Gastrocnemius medialis (tissue), 4 donors: ENCODE data around the gene PRSS56.

Experiments
- CTCF ChIP-seq, 5 experiments: fragments of 450-650 bp in 3 of 5; fragments of 200-600 bp in 2 of 5; sonication (generic) in 2 of 5; IDR thresholded peaks in 4 of 5; conservative IDR thresholded peaks in 1 of 5; 1 replicate in 4 of 5; 2 replicates in 1 of 5; pipeline ENCODE4 v1.5.1; 2016 to 2019; ENCODE audit warnings: antibody characterized with exemption in 5 of 5, mild to moderate bottlenecking in 3 of 5, moderate library complexity in 3 of 5
- POLR2A ChIP-seq, 2 donors: fragments of 450-650 bp; IDR thresholded peaks; one replicate each; pipeline ENCODE4 v1.6.1; 2017; ENCODE audit warnings: antibody characterized with exemption in 2 of 2, mild to moderate bottlenecking in 2 of 2, moderate library complexity in 2 of 2

- TF ChIP-seq CTCF (IDR thresholded peaks at IDR 0.05 in 4 of 5, conservative IDR thresholded peaks at IDR 0.05 in 1 of 5): no peak
- TF ChIP-seq POLR2A (IDR thresholded peaks at IDR 0.05): no peak
Observed at GRCh38 chr2:232551250-232551638, 31.1 kb downstream of the PRSS56 start.
